Neural cell (in vitro differentiated cells): Measurements from ENCODE around the gene FYN. TPM values are rescaled to one million over a fixed set of nuclear protein-coding genes. Genes with fewer than 3 reads are reported as not detected.

Experiments used
- H2AFZ ChIP-seq: fragments of 200-600, 300-800 bp; sonication (generic), shearing (Covaris generic); 2 replicates; pipeline ENCODE4 v1.6.0; 2014; ENCODE audit warnings: low read depth, mild to moderate bottlenecking, antibody characterized with exemption, low read length, moderate library complexity
- H3F3A ChIP-seq: fragments of 200-600 bp; shearing (Covaris generic); 2 replicates; pipeline ENCODE4 v1.6.1; 2016; ENCODE audit warnings: mild to moderate bottlenecking, moderate library complexity, mixed read lengths, antibody characterized with exemption, low read length; ENCODE audit not compliant: insufficient read depth, poor library complexity, severe bottlenecking
- H3K27ac ChIP-seq: fragments of 200-600, 300-800 bp; sonication (generic), shearing (Covaris generic); 2 replicates; pipeline ENCODE4 v1.5.1; 2014; ENCODE audit warnings: mild to moderate bottlenecking, low read length, moderate library complexity
- H3K27me3 ChIP-seq: fragments of 300-800, 200-600 bp; sonication (generic), shearing (Covaris generic); 2 replicates; pipeline ENCODE4 v1.6.0; 2014; ENCODE audit warnings: mild to moderate bottlenecking, low read depth, low read length, moderate library complexity; ENCODE audit not compliant: insufficient read depth
- H3K36me3 ChIP-seq: fragments of 300-800, 200-600 bp; sonication (generic), shearing (Covaris generic); 2 replicates; pipeline ENCODE4 v1.5.1; 2014; ENCODE audit warnings: mild to moderate bottlenecking, antibody characterized with exemption, low read length, moderate library complexity; ENCODE audit not compliant: insufficient read depth
- H3K4me2 ChIP-seq: fragments of 300-800, 200-600 bp; sonication (generic), shearing (Covaris generic); 2 replicates; pipeline ENCODE4 v1.6.0; 2014; ENCODE audit warnings: mild to moderate bottlenecking, low read length
- H3K4me3 ChIP-seq: fragments of 300-800, 200-600 bp; sonication (generic), shearing (Covaris generic); 2 replicates; pipeline ENCODE4 v1.5.1; 2014; ENCODE audit warnings: mild to moderate bottlenecking, low read length, moderate library complexity
- H3K79me2 ChIP-seq: fragments of 200-600 bp; shearing (Covaris generic); replicated peaks from 2 replicates; pipeline ENCODE4 v1.6.0; 2014; ENCODE audit warnings: mild to moderate bottlenecking, low read length, moderate library complexity; ENCODE audit not compliant: insufficient read depth
- H3K9ac ChIP-seq: fragments of 300-800, 200-600 bp; sonication (generic), shearing (Covaris generic); 2 replicates; pipeline ENCODE4 v1.6.1; 2016; ENCODE audit warnings: mild to moderate bottlenecking, low read length, mixed read lengths
- H3K9me2 ChIP-seq: fragments of 200-600 bp; shearing (Covaris generic); 2 replicates; pipeline ENCODE4 v1.6.1; 2016; ENCODE audit warnings: mild to moderate bottlenecking, low read length, mixed read lengths; ENCODE audit not compliant: insufficient read depth
- H3K9me3 ChIP-seq: fragments of 200-600, 300-800 bp; sonication (generic), shearing (Covaris generic); 2 replicates; pipeline ENCODE4 v1.6.1; 2016; ENCODE audit warnings: mild to moderate bottlenecking, mixed run types, low read length, moderate library complexity, mixed read lengths
- H4K20me1 ChIP-seq: fragments of 200-600 bp; shearing (Covaris generic); 2 replicates; pipeline ENCODE4 v1.6.1; 2016; ENCODE audit warnings: mild to moderate bottlenecking, mixed run types; ENCODE audit not compliant: insufficient read depth
- EP300 ChIP-seq: fragments of 450-650 bp; conservative IDR thresholded peaks from 2 replicates; pipeline ENCODE4 v1.6.1; 2014; ENCODE audit warnings: antibody characterized with exemption, mild to moderate bottlenecking, moderate library complexity; ENCODE audit not compliant: poor library complexity, severe bottlenecking
- EZH2 ChIP-seq: fragments of 200-600, 300-800 bp; shearing (Covaris generic), sonication (generic); IDR thresholded peaks from 2 replicates; pipeline ENCODE4 v1.6.1; 2014; ENCODE audit warnings: antibody characterized with exemption, low read length, borderline replicate concordance, mild to moderate bottlenecking; ENCODE audit not compliant: insufficient read depth, poor library complexity, severe bottlenecking
- MXI1 ChIP-seq: fragments of 450-650 bp; conservative IDR thresholded peaks from 2 replicates; pipeline ENCODE4 v1.6.1; 2014; ENCODE audit warnings: antibody characterized with exemption, mild to moderate bottlenecking; ENCODE audit not compliant: poor library complexity, severe bottlenecking
- POLR2AphosphoS5 ChIP-seq: IDR thresholded peaks from 2 replicates; pipeline ENCODE4 v1.6.1; 2012
- RAD21 ChIP-seq: fragments of 450-650 bp; conservative IDR thresholded peaks from 2 replicates; pipeline ENCODE4 v1.6.1; 2014; ENCODE audit warnings: antibody characterized with exemption, mild to moderate bottlenecking, moderate library complexity
- SMC3 ChIP-seq: fragments of 450-650 bp; conservative IDR thresholded peaks from 2 replicates; pipeline ENCODE4 v1.6.1; 2014; ENCODE audit warnings: antibody characterized with exemption, mild to moderate bottlenecking, moderate library complexity; ENCODE audit not compliant: poor library complexity
- TAF1 ChIP-seq: IDR thresholded peaks from 2 replicates; pipeline ENCODE4 v1.6.1; 2012; ENCODE audit warnings: low read depth
- polyA plus RNA-seq: library from polyadenylated mRNA; depleted of rRNA; stranded (reverse); fragments of >200 nt; gene quantifications from 2 replicates; pipeline ENCODE4 v1.2.3, GENCODE V29; 2014
- TF ChIP-seq, protein P1 (sequence below): fragments of 450-650 bp; IDR thresholded peaks from 2 replicates; pipeline ENCODE4 v1.5.1; 2014; ENCODE audit warnings: antibody characterized with exemption, mild to moderate bottlenecking, moderate library complexity; ENCODE audit not compliant: poor library complexity, severe bottlenecking
- TF ChIP-seq, protein P2 (sequence below): IDR thresholded peaks from 2 replicates; pipeline ENCODE4 v1.6.1; 2012; ENCODE audit warnings: borderline replicate concordance

The FYN gene
- polyA plus RNA-seq, 1 donor from 2014 or later = 277 TPM

DNA sequence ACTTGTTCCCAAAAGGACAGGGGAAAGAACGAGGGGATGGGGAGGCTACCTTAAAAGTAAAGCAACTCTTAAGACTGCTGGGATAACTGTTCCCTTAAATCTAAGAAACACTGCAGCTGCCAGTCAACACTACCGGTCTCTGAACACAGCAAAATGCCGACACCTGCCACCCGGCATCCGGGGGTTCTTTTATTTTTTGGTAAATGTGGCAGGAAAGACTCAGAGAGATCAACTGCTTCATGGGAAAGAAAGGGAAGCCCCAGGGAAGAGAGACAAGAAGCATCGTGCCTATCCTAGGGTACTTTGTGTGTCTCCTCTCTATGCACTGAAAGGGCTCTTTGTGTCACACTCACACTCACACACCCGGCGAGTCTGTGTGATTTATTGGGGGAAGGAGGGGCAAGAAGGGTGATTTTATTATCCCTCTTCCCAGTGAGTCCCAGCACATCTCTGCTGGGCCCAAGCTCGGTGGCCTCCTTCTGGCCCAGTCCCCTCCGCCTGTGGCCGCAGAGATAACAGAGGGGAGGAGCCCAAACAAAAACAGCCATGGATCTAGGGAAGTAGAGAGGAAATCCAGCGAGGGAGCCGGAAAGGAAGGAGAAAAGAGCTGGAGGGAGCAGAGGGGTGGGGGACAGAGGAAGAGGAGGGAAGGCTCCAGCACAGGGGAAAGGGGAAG lies 1.4 kb downstream of the FYN start:
- H3K79me2 ChIP-seq = peaks cover 53% of the 10 kb centered on the region
- TF ChIP-seq EP300 (no peak), TAF1 (peak; percentile 54), POLR2AphosphoS5 (no peak), RAD21 (peak; percentile 51), SMC3 (peak; percentile 53)
- peak overlapping the region; percentile 87 for H3K4me2 ChIP-seq
- peak overlapping the region; percentile 97 for H3K27ac ChIP-seq
- no peaks in the 10 kb centered on the region for H3K9me3 ChIP-seq
- no peaks in the 10 kb centered on the region for H3K27me3 ChIP-seq
- peak overlapping the region; percentile 97 for H3K9ac ChIP-seq
- H3K4me3 ChIP-seq = peak overlapping the region; percentile 85
- peaks cover 9% of the 10 kb centered on the region for H4K20me1 ChIP-seq
- H3K36me3 ChIP-seq = no peaks in the 10 kb centered on the region
- H3F3A ChIP-seq = peaks cover 6% of the 10 kb centered on the region
- peak overlapping the region; percentile 6 for H2AFZ ChIP-seq
- no peaks in the 10 kb centered on the region for H3K9me2 ChIP-seq

DNA sequence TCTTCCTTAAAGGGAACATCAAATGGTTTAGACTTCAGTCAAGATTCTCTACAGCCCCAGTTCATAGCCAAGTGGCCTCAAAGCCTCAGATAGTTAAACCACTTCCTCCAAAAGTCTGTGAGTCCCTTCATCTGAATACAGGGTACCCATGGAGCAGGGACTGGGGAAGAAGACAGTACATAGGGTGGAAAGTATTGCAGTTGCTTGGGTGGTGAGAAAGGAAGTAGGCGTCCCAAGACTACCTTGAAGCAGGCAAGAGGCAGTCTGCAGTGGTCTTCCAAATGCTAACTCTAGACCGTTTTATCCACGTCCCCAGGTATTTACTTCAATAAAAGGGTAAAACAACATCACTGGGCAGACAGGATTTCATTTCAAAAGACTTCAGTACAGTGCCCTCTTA lies 2.0 kb downstream of the FYN start:
- peak overlapping the region; percentile 85 for H3K4me3 ChIP-seq
- no peaks in the 10 kb centered on the region for H3K9me3 ChIP-seq
- no peaks in the 10 kb centered on the region for H3K27me3 ChIP-seq
- H3K9ac ChIP-seq = peak overlapping the region; percentile 97
- H3K9me2 ChIP-seq = no peaks in the 10 kb centered on the region
- H2AFZ ChIP-seq = no peak overlapping the region
- H3F3A ChIP-seq = peaks cover 6% of the 10 kb centered on the region
- H3K27ac ChIP-seq = peak overlapping the region; percentile 97
- peaks cover 9% of the 10 kb centered on the region for H4K20me1 ChIP-seq
- TF ChIP-seq, protein P1, sequence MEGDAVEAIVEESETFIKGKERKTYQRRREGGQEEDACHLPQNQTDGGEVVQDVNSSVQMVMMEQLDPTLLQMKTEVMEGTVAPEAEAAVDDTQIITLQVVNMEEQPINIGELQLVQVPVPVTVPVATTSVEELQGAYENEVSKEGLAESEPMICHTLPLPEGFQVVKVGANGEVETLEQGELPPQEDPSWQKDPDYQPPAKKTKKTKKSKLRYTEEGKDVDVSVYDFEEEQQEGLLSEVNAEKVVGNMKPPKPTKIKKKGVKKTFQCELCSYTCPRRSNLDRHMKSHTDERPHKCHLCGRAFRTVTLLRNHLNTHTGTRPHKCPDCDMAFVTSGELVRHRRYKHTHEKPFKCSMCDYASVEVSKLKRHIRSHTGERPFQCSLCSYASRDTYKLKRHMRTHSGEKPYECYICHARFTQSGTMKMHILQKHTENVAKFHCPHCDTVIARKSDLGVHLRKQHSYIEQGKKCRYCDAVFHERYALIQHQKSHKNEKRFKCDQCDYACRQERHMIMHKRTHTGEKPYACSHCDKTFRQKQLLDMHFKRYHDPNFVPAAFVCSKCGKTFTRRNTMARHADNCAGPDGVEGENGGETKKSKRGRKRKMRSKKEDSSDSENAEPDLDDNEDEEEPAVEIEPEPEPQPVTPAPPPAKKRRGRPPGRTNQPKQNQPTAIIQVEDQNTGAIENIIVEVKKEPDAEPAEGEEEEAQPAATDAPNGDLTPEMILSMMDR = no peak
- TF ChIP-seq EZH2 (no peak), RAD21 (no peak), POLR2AphosphoS5 (no peak), EP300 (no peak), MXI1 (no peak), TAF1 (no peak), SMC3 (no peak)
- TF ChIP-seq, protein P2, sequence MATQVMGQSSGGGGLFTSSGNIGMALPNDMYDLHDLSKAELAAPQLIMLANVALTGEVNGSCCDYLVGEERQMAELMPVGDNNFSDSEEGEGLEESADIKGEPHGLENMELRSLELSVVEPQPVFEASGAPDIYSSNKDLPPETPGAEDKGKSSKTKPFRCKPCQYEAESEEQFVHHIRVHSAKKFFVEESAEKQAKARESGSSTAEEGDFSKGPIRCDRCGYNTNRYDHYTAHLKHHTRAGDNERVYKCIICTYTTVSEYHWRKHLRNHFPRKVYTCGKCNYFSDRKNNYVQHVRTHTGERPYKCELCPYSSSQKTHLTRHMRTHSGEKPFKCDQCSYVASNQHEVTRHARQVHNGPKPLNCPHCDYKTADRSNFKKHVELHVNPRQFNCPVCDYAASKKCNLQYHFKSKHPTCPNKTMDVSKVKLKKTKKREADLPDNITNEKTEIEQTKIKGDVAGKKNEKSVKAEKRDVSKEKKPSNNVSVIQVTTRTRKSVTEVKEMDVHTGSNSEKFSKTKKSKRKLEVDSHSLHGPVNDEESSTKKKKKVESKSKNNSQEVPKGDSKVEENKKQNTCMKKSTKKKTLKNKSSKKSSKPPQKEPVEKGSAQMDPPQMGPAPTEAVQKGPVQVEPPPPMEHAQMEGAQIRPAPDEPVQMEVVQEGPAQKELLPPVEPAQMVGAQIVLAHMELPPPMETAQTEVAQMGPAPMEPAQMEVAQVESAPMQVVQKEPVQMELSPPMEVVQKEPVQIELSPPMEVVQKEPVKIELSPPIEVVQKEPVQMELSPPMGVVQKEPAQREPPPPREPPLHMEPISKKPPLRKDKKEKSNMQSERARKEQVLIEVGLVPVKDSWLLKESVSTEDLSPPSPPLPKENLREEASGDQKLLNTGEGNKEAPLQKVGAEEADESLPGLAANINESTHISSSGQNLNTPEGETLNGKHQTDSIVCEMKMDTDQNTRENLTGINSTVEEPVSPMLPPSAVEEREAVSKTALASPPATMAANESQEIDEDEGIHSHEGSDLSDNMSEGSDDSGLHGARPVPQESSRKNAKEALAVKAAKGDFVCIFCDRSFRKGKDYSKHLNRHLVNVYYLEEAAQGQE = no peak
- H3K79me2 ChIP-seq = peaks cover 58% of the 10 kb centered on the region
- peak overlapping the region; percentile 87 for H3K4me2 ChIP-seq
- H3K36me3 ChIP-seq = no peaks in the 10 kb centered on the region
